CD4-positive, CD25-positive, alpha-beta regulatory T cell (primary cell): ENCODE measurements around the gene RPL39L. TPM values are rescaled to one million over a fixed set of nuclear protein-coding genes. Genes with fewer than 3 reads are reported as not detected.

Experiments
- ATAC-seq, 2 donors: fragments of 150-1000 bp; cut with Tn5 transposase; one replicate each; pipeline ENCODE4 v1.10.0; 2021; ENCODE audit warnings: low read depth in 2 of 2, moderate number of reproducible peaks in 2 of 2, moderate library complexity in 1 of 2
- DNase-seq, 3 donors: peaks; one replicate each; pipeline versions ENCODE4 v3.0.0 to v3.0.0-alpha.2; 2012 to 2022; ENCODE audit warnings: mixed read lengths in 1 of 3
- H3K27ac ChIP-seq: one replicate; pipeline ENCODE4 v1.7.0; 2013; ENCODE audit warnings: mild to moderate bottlenecking, low read length; ENCODE audit not compliant: insufficient read depth, poor library complexity, severe bottlenecking
- H3K27me3 ChIP-seq: one replicate; pipeline ENCODE4 v1.7.0; 2013; ENCODE audit warnings: low read length; ENCODE audit not compliant: control insufficient read depth, insufficient read depth
- H3K36me3 ChIP-seq: one replicate; pipeline ENCODE4 v1.7.0; 2013; ENCODE audit warnings: mild to moderate bottlenecking, low read length, moderate library complexity; ENCODE audit not compliant: control insufficient read depth, insufficient read depth
- H3K4me1 ChIP-seq: 2 replicates; pipeline ENCODE4 v1.7.0; 2013; ENCODE audit warnings: mild to moderate bottlenecking, low read length; ENCODE audit not compliant: insufficient read depth, control insufficient read depth, poor library complexity, severe bottlenecking
- H3K4me3 ChIP-seq: one replicate; pipeline ENCODE4 v1.7.0; 2013; ENCODE audit warnings: low read depth, mild to moderate bottlenecking, low read length, moderate library complexity
- H3K9me3 ChIP-seq, 2 experiments: 1 replicate in 1 of 2; 2 replicates in 1 of 2; pipeline ENCODE4 v1.7.0; 2013; ENCODE audit warnings: low read length in 2 of 2, mild to moderate bottlenecking in 1 of 2, moderate library complexity in 1 of 2; ENCODE audit not compliant: control insufficient read depth in 2 of 2
- H3K27ac Mint-ChIP-seq, 3 donors: one replicate each; pipeline ENCODE4 v1.8.0; 2020 to 2022; ENCODE audit warnings: mild to moderate bottlenecking in 3 of 3, mixed read lengths in 3 of 3, moderate library complexity in 2 of 3
- H3K27me3 Mint-ChIP-seq: one replicate; pipeline ENCODE4 v1.8.0; 2022; ENCODE audit warnings: mild to moderate bottlenecking, mixed read lengths
- H3K36me3 Mint-ChIP-seq: one replicate; pipeline ENCODE4 v1.8.0; 2020; ENCODE audit warnings: mixed read lengths
- H3K4me1 Mint-ChIP-seq, 4 donors: one replicate each; pipeline ENCODE4 v1.8.0; 2020 to 2022; ENCODE audit warnings: mixed read lengths in 4 of 4, mild to moderate bottlenecking in 1 of 4
- H3K4me3 Mint-ChIP-seq, 4 donors: one replicate each; pipeline ENCODE4 v1.8.0; 2020 to 2022; ENCODE audit warnings: mild to moderate bottlenecking in 4 of 4, mixed read lengths in 4 of 4, moderate library complexity in 3 of 4
- H3K9me3 Mint-ChIP-seq, 7 donors: one replicate each; pipeline ENCODE4 v1.8.0; 2020 to 2022; ENCODE audit warnings: mixed read lengths in 7 of 7, mild to moderate bottlenecking in 3 of 7, moderate library complexity in 2 of 7
- polyA plus RNA-seq, 4 donors: library from polyadenylated mRNA; unstranded; fragments of 300-500 nt; fragmentation: Illumina TruSeq; gene quantifications; one replicate each; pipeline ENCODE4 v1.2.3, GENCODE V29; 2021
- total RNA-seq: library from RNA; stranded (reverse); gene quantifications from one replicate; pipeline ENCODE4 v1.2.3, GENCODE V29; 2022

Gene RPL39L
- total and polyA plus RNA-seq, 5 donors from 2014 or later, result 4.2 to 43.7 (median 27.7) TPM

GRCh38 chr3:187082758-187083375, 56.4 kb downstream of the RPL39L start:
- Histone ChIP-seq H3K4me3 (no peak overlapping the region), H3K27me3 (no peaks in the 10 kb centered on the region), H3K27ac (no peak overlapping the region), H3K4me1 (peaks cover 3% of the 10 kb centered on the region), H3K9me3 (peaks cover 3 to 9% of the 10 kb centered on the region in 2 experiments), H3K36me3 (peaks cover 14% of the 10 kb centered on the region)
- Mint-ChIP-seq H3K27me3 (no peaks in the 10 kb centered on the region), H3K36me3 (peaks cover 18% of the 10 kb centered on the region), H3K4me3 (no peak overlapping the region), H3K9me3 (peaks cover 0 to 10% (median 2%) of the 10 kb centered on the region in 7 donors), H3K27ac (peak overlapping the region in 1 of 3 donors; percentile 60), H3K4me1 (peaks cover 10 to 15% (median 13%) of the 10 kb centered on the region in 4 donors)
- DNase-seq, result no peak
- ATAC-seq, result no peak

- Mint-ChIP-seq H3K27ac (peak overlapping the region in 1 of 3 donors; percentile 67), H3K4me3 (no peak overlapping the region), H3K36me3 (peaks cover 24% of the 10 kb centered on the region), H3K4me1 (peaks cover 14 to 19% (median 15%) of the 10 kb centered on the region in 4 donors), H3K27me3 (no peaks in the 10 kb centered on the region), H3K9me3 (peaks cover 0 to 4% (median 0%) of the 10 kb centered on the region in 7 donors)
- H3K4me1 ChIP-seq, result peaks cover 3% of the 10 kb centered on the region
- DNase-seq, result no peak
- no peak overlapping the region for H3K4me3 ChIP-seq
- H3K36me3 ChIP-seq, result peaks cover 34% of the 10 kb centered on the region
- H3K27ac ChIP-seq, result no peak overlapping the region
- no peaks in the 10 kb centered on the region for H3K27me3 ChIP-seq
- H3K9me3 ChIP-seq, result no peaks in the 10 kb centered on the region
- no peak for ATAC-seq
Measured at GRCh38 chr3:187080799-187081450, 58.4 kb downstream of the RPL39L start.

GRCh38 chr3:187079090-187080022, 59.9 kb downstream of the RPL39L start:
- Histone ChIP-seq H3K27me3 (no peaks in the 10 kb centered on the region), H3K27ac (no peak overlapping the region), H3K9me3 (no peaks in the 10 kb centered on the region), H3K4me3 (no peak overlapping the region), H3K4me1 (peaks cover 3% of the 10 kb centered on the region), H3K36me3 (peaks cover 50% of the 10 kb centered on the region)
- H3K9me3 Mint-ChIP-seq, result peaks cover 0 to under 1% (median 0%) of the 10 kb centered on the region in 7 donors
- no peak overlapping the region for H3K4me3 Mint-ChIP-seq
- H3K27me3 Mint-ChIP-seq, result no peaks in the 10 kb centered on the region
- DNase-seq, result no peak
- ATAC-seq, result no peak
- H3K36me3 Mint-ChIP-seq, result peaks cover 30% of the 10 kb centered on the region
- peaks cover 7 to 10% (median 8%) of the 10 kb centered on the region in 4 donors for H3K4me1 Mint-ChIP-seq
- H3K27ac Mint-ChIP-seq, result peak overlapping the region; percentile 47 to 77 (median 71)

GRCh38 chr3:187077537-187077936, 61.8 kb downstream of the RPL39L start:
- no peak overlapping the region for H3K27ac ChIP-seq
- Mint-ChIP-seq H3K27me3 (no peaks in the 10 kb centered on the region), H3K27ac (peak overlapping the region in 2 of 3 donors; percentile 57 to 73), H3K4me1 (peaks cover 3 to 9% (median 7%) of the 10 kb centered on the region in 4 donors), H3K4me3 (no peak overlapping the region), H3K36me3 (peaks cover 33% of the 10 kb centered on the region), H3K9me3 (no peaks in the 10 kb centered on the region)
- H3K36me3 ChIP-seq, result peaks cover 68% of the 10 kb centered on the region
- no peaks in the 10 kb centered on the region for H3K4me1 ChIP-seq
- no peak for DNase-seq
- no peaks in the 10 kb centered on the region for H3K27me3 ChIP-seq
- no peak for ATAC-seq
- no peaks in the 10 kb centered on the region for H3K9me3 ChIP-seq
- H3K4me3 ChIP-seq, result no peak overlapping the region

- H3K9me3 ChIP-seq, result no peaks in the 10 kb centered on the region
- ATAC-seq (no peak), DNase-seq (no peak)
- H3K4me3 Mint-ChIP-seq, result no peak overlapping the region
- H3K4me1 ChIP-seq, result no peaks in the 10 kb centered on the region
- peaks cover 33% of the 10 kb centered on the region for H3K36me3 Mint-ChIP-seq
- H3K4me3 ChIP-seq, result no peak overlapping the region
- H3K27me3 ChIP-seq, result no peaks in the 10 kb centered on the region
- peaks cover 3 to 10% (median 8%) of the 10 kb centered on the region in 4 donors for H3K4me1 Mint-ChIP-seq
- no peaks in the 10 kb centered on the region for H3K9me3 Mint-ChIP-seq
- peaks cover 72% of the 10 kb centered on the region for H3K36me3 ChIP-seq
- H3K27ac Mint-ChIP-seq, result peak overlapping the region in 2 of 3 donors; percentile 57 to 73
- no peak overlapping the region for H3K27ac ChIP-seq
- H3K27me3 Mint-ChIP-seq, result no peaks in the 10 kb centered on the region
Measured at GRCh38 chr3:187077085-187077484, 62.2 kb downstream of the RPL39L start.

GRCh38 chr3:187076297-187076696, 63.0 kb downstream of the RPL39L start:
- no peaks in the 10 kb centered on the region for H3K9me3 Mint-ChIP-seq
- no peaks in the 10 kb centered on the region for H3K9me3 ChIP-seq
- H3K27me3 Mint-ChIP-seq, result no peaks in the 10 kb centered on the region
- H3K27ac ChIP-seq, result peak overlapping the region; percentile 37
- H3K4me3 Mint-ChIP-seq, result peak overlapping the region in 1 of 4 donors; percentile 7
- no peak overlapping the region for H3K4me3 ChIP-seq
- DNase-seq, result no peak
- H3K27me3 ChIP-seq, result no peaks in the 10 kb centered on the region
- peaks cover 33% of the 10 kb centered on the region for H3K36me3 Mint-ChIP-seq
- peaks cover 3 to 12% (median 9%) of the 10 kb centered on the region in 4 donors for H3K4me1 Mint-ChIP-seq
- peaks cover 77% of the 10 kb centered on the region for H3K36me3 ChIP-seq
- ATAC-seq, result no peak
- H3K27ac Mint-ChIP-seq, result peak overlapping the region in 2 of 3 donors; percentile 62 to 63
- H3K4me1 ChIP-seq, result no peaks in the 10 kb centered on the region

GRCh38 chr3:187074846-187075245, 64.5 kb downstream of the RPL39L start:
- no peaks in the 10 kb centered on the region for H3K27me3 ChIP-seq
- no peaks in the 10 kb centered on the region for H3K27me3 Mint-ChIP-seq
- H3K4me3 Mint-ChIP-seq, result no peak overlapping the region
- peaks cover 0 to 3% (median 0%) of the 10 kb centered on the region in 7 donors for H3K9me3 Mint-ChIP-seq
- peak overlapping the region in 1 of 3 donors; percentile 62 for H3K27ac Mint-ChIP-seq
- no peaks in the 10 kb centered on the region for H3K4me1 ChIP-seq
- no peak overlapping the region for H3K4me3 ChIP-seq
- ATAC-seq (no peak), DNase-seq (no peak)
- peaks cover 88% of the 10 kb centered on the region for H3K36me3 ChIP-seq
- H3K9me3 ChIP-seq, result no peaks in the 10 kb centered on the region
- peaks cover 7 to 20% (median 13%) of the 10 kb centered on the region in 4 donors for H3K4me1 Mint-ChIP-seq
- no peak overlapping the region for H3K27ac ChIP-seq
- H3K36me3 Mint-ChIP-seq, result peaks cover 42% of the 10 kb centered on the region
